ENCODE data around the gene PRKG2.

Gene PRKG2

DNA sequence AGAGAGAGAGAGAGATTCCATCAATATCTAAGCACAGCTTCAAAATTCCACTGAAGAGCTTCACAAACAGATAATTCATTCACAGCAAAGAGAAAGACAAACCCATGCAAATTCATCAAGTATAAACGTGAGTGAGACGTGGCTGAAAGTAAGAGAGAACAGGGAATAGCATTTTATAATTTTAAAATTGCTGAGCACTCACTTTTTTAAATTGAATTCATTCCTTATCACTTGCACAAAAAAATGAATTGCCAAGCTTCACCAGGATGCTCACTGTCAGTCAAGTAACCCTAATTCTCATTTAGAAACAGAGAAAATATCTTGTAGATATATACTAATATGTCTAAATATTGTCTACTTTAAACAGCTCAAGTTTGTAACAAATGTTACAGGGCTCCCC is 144.0 kb downstream of the PRKG2 start:
- H3K36me3 ChIP-seq = no peaks in the 10 kb centered on the region
- no peaks in the 10 kb centered on the region for H3K4me1 ChIP-seq
- H3K9me3 ChIP-seq = no peaks in the 10 kb centered on the region
- no peaks in the 10 kb centered on the region for H3K27me3 ChIP-seq
- DNase-seq = no peak
- no peak overlapping the region for H3K4me3 ChIP-seq (ENCODE audit: low read depth, low read length)
- TF ChIP-seq, protein P1, sequence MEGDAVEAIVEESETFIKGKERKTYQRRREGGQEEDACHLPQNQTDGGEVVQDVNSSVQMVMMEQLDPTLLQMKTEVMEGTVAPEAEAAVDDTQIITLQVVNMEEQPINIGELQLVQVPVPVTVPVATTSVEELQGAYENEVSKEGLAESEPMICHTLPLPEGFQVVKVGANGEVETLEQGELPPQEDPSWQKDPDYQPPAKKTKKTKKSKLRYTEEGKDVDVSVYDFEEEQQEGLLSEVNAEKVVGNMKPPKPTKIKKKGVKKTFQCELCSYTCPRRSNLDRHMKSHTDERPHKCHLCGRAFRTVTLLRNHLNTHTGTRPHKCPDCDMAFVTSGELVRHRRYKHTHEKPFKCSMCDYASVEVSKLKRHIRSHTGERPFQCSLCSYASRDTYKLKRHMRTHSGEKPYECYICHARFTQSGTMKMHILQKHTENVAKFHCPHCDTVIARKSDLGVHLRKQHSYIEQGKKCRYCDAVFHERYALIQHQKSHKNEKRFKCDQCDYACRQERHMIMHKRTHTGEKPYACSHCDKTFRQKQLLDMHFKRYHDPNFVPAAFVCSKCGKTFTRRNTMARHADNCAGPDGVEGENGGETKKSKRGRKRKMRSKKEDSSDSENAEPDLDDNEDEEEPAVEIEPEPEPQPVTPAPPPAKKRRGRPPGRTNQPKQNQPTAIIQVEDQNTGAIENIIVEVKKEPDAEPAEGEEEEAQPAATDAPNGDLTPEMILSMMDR (IDR thresholded peaks at IDR 0.05; ENCODE audit: low read depth, low read length) = no peak

DNA sequence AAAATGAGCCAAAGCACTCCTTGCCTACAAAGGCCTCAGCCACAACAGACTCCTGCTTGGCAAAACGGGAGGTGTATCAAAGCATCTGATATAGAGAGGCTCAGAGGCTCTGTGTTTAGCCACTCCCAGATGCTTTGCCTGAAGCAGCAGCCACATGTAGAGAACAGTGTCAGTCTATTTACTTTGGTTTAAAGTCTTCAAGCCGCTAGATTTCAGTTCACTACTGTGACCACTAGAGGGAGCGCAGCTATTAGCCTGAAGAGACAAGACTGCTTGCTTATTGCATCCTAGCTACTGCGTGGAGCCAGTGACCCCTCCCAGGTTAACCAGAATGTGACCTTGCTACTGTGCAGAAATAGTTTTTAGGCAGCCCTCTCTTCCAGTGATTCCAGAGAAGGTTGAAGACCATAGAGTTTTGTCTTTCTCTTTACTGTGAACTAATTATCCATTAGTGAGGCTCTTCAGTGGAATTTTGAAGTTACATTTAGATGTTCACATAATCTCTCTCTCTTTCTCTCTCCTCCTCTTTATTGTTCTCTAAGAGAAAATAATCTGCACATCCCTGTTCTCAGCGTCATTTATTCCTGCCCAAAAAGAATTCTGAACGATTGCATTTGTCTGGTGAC is 145.2 kb downstream of the PRKG2 start:
- H3K36me3 ChIP-seq = no peaks in the 10 kb centered on the region
- peak; percentile 60 for DNase-seq
- H3K27me3 ChIP-seq = no peaks in the 10 kb centered on the region
- no peaks in the 10 kb centered on the region for H3K4me1 ChIP-seq
- TF ChIP-seq, protein P1 (IDR thresholded peaks at IDR 0.05; ENCODE audit: low read depth, low read length) = peak; percentile 94
- H3K9me3 ChIP-seq = no peaks in the 10 kb centered on the region
- H3K4me3 ChIP-seq (ENCODE audit: low read depth, low read length) = no peak overlapping the region

DNA sequence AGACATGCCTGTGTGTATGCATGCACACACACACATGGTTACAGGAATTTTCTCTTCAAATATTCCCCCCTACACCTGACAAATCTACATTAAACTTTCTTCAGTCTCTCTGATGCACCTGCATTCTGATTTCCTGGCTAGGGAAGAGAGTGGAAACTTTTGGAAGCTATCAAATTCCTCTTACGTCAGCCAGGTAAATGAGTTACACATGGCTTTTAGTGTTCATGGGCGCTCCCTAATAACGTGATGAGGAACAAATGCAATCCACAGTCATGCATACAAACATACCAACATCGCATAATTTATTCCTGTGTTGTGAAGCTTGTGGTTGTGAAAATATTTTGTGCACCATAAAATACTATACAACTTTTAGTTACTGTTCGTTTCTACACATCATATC is 149.6 kb downstream of the PRKG2 start:
- Histone ChIP-seq H3K9me3 (no peaks in the 10 kb centered on the region), H3K27me3 (no peaks in the 10 kb centered on the region), H3K36me3 (no peaks in the 10 kb centered on the region), H3K4me3 (ENCODE audit: low read depth, low read length) (no peak overlapping the region), H3K4me1 (no peaks in the 10 kb centered on the region)
- TF ChIP-seq, protein P1 (IDR thresholded peaks at IDR 0.05; ENCODE audit: low read depth, low read length) = no peak
- no peak for DNase-seq

DNA sequence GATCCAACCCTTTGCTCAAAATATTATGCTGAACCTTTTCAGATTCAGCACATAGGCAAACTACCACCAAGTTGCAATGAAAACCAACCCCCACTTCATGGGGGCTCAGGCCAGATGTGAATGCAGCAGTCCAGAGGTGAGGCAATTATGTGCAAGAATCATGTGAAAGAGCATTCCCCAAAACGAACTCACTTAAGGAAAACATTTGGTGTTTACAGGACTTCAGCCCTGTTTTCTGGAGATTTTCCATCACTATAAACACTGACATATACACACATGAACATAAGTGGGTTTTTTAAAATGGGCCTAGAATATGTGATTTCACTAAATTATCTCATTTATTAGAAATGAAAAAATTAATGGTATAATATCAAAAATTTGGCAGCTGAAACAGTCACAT is 153.0 kb downstream of the PRKG2 start:
- no peaks in the 10 kb centered on the region for H3K36me3 ChIP-seq
- no peak overlapping the region for H3K4me3 ChIP-seq (ENCODE audit: low read depth, low read length)
- H3K4me1 ChIP-seq = no peaks in the 10 kb centered on the region
- TF ChIP-seq, protein P1 (IDR thresholded peaks at IDR 0.05; ENCODE audit: low read depth, low read length) = no peak
- H3K27me3 ChIP-seq = no peaks in the 10 kb centered on the region; the same call in 1 of the 2 replicates
- DNase-seq = no peak
- no peaks in the 10 kb centered on the region for H3K9me3 ChIP-seq

DNA sequence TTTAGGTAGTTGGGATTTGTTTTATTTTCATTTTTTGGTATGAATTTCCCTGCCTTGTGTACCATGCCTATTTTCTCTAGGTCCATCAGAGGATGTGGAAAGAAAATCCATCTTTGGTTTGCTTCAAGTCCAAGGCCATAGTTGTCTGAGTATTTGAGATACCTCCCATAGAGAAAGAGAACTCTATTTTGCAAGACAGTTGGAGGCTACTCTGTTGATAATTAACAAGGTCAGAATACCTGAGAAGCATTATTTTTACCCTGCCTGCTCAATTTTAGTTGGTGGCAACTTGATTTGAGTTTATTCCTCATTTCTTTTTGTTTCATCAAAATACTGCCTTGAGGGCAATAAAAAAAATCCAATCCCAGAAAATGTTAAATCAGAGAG is 153.7 kb downstream of the PRKG2 start:
- H3K27me3 ChIP-seq = no peaks in the 10 kb centered on the region; the same call in 1 of the 2 replicates
- no peaks in the 10 kb centered on the region for H3K4me1 ChIP-seq
- TF ChIP-seq, protein P1 (IDR thresholded peaks at IDR 0.05; ENCODE audit: low read depth, low read length) = no peak
- no peaks in the 10 kb centered on the region for H3K9me3 ChIP-seq
- H3K4me3 ChIP-seq (ENCODE audit: low read depth, low read length) = no peak overlapping the region
- DNase-seq = no peak
- no peaks in the 10 kb centered on the region for H3K36me3 ChIP-seq

DNA sequence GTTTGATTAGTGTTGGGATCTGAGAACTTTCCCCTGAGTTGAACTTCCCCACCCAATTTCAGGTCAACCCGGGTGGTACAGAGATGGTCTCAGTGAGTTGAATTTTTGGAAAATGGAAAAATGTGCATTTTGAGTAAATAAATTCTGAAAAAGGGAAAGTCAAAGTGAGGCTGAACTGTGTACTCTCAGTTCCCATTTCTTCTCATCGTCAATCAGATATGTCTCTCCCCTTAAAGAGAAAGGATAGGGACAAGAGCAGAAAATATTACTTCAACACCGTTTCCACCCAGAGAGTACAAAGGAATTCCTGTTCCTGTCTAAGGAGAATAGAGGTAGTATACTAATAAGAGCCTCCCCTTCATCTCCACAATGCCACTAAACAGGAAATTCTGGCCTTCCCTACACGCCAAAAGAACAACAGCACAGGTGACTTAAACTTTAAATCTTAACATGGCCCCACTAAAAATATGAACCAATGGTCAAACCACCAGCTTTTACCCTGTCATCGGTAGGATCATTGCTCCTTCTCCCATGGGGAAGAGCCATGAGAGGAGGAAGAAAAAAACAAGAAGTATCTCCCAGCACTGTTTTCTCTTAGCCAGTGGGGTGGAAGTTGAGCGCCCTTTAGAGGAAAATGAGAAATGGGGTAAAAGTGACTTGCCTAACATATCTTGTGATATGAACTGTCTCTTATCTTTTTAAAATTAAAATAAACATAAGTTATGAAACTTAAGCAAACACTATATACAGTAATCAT is 154.3 kb downstream of the PRKG2 start:
- Histone ChIP-seq H3K9me3 (no peaks in the 10 kb centered on the region), H3K36me3 (no peaks in the 10 kb centered on the region), H3K4me3 (ENCODE audit: low read depth, low read length) (no peak overlapping the region), H3K4me1 (no peaks in the 10 kb centered on the region), H3K27me3 (no peaks in the 10 kb centered on the region; the same call in 1 of the 2 replicates)
- no peak for DNase-seq
- TF ChIP-seq, protein P1 (IDR thresholded peaks at IDR 0.05; ENCODE audit: low read depth, low read length) = no peak
